EL (cell line): Measurements from ENCODE around the gene MRTFB.
A peak's percentile ranks its signal among the peaks of the same experiment; 100 is the strongest.
"Not testable (repeated sequence)": the region's sequence is repeated elsewhere in the genome, so short reads cannot be mapped to it uniquely, and the experiment has no call there.

Experiments
- DNase-seq: peaks from one replicate; pipeline ENCODE4 v3.0.0-alpha.2; 2016

MRTFB gene

DNA sequence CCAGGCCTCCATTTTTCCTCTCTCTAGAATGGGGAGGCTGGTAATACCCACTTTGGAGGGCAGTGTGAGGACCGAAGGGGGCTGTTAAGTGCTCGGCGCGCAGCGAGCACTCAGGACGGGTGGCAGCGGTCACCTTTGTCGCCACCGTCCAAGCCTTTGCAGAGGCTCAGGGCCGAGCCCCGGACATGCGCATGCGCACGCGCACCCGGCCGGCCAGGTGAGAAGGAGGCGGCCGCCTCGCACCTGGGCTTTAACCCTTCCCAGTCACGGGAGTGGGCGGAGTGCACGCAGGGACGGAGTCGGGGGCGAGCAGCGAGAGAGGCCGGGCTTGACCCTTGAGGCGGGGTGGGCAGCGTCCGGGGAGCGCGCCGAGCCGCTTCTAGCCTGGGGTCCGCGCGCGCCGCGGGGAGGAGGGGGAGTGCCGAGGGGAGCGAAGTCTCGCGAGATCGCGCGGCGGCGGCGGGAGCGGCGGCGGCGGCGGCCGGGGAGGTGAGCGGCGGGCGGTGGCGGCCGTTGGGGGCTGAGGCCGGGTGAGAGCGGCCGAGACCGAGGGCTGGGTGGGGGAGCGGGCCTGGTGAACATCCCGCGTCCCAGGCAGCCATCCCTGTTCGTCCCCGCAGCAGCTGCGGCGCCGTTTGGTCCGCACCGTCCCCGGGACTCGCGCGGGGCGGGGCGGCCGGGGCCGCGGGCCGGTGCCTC lies at the start of gene MRTFB:
TSS of gene MRTFB (plus strand) at position 443 of the 699 bp plus-strand sequence. CDS start 69,288 bp downstream, outside the sequence.
- DNase-seq, result peak; percentile 71

- not testable (repeated sequence) for DNase-seq
Measured at GRCh38 chr16:14023526-14023925, 47.6 kb upstream of the MRTFB start.

DNA sequence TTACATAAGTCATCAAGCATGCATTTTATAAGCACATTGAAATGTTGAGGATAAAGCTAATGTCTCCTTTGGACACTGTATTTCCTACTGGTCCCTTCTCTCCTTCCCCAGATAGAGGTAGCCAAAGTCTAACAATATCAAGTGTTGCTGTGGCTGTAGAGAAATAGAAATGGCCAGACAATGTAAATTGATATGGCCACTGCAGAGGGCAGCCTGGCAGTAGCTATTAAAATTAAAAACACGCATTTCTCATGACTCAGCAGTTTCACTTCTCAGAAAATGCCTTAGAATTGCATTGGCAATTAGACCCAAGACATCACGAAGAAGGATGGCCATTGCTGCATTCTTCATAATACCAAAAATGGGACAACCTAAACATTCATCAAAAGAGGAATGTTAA lies 46.8 kb upstream of the MRTFB start:
- DNase-seq, result no peak

DNA sequence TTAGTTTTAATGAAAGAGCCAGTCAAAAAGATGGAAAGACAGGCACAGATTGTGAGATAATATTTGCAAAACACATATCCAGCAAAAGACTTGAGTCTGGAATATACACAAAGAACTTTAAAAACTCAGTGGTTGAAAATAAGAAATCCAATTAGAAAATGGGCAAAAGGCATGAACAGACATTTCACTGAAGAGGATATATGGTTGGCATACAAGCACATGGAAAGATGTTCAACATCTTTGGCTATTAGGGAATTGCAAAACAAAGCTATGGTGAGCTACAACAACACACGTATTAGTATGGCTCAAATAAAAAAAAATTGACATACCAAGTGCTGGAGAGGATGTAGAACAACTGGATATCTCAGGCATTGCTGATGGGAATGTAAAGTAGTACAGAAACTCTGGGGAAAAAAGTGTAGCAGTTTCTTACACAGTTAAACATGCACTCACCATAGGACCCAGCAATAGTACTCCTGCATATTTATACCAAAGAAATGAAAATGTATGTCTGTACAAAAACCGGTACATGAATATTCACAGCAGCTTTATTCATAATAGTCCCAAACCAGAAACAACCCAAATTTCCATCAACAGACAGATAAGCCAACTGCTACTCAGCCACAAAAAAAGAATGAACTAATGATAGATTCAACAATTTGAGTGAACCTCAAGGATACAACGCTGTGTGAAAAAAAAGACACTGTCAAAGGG lies 44.4 kb upstream of the MRTFB start:
- DNase-seq, result no peak

DNA sequence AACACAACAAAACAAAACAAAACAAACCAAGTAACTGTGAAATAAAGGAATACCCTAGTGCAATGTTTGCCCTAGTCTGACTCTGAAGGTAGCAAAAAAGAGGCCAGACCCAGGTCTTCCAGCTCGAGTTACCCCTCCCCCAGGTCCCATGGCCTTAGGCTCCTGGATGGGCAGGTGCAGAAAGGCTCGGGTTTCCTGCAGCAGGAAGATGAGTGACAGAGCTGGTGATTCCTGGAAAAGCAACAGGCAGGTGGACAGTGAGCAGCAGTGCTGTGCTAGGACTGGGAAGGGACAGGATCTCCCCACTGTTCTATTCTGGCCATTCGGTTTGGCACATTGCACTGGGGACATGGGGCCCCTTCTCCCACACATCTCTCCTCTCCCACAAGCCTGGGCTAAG lies 42.9 kb upstream of the MRTFB start:
- no peak for DNase-seq

- DNase-seq, result no peak
Measured at GRCh38 chr16:14029658-14030057, 41.5 kb upstream of the MRTFB start.

DNA sequence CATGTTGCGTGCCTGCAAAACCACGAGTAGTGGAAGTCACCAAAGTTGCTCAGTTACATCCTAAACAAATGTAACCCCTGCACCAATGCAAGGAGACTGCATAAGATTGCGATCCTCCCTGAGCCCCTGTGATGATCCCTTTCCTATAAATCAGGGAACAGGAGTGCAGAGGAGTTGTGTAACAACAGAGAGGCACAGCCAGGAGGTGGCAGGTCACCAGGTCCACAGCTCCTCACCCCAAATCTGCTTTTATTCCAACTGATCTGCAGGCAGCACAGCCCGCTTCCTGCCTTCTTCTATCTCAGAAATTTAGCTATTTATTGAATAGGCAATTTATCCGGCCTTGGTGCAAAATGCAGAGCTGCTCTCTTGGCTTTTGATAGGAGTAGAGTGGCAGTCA lies 36.0 kb upstream of the MRTFB start:
- DNase-seq, result no peak

- DNase-seq, result no peak
Measured at GRCh38 chr16:14036889-14037288, 34.2 kb upstream of the MRTFB start.

GRCh38 chr16:14037960-14038359 lies 33.2 kb upstream of the MRTFB start:
- no peak for DNase-seq

DNA sequence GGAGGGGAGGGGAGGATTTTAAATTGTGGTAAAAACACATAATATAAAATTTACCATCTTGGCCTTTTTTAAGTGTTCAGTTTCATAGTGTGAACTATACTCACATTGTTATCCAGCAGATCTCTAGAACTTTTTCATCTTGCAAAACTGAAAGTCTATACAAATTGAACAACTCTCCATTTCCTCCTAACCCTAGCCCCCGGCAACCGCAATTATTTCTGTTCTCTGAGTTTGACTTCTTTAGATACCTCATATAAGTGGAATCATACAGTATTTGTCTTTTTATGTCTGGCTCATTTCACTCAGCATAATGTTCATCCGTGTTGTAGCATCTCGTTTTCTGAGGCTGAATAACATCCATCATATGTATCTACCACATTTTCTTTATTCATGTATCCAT lies 30.0 kb upstream of the MRTFB start:
- no peak for DNase-seq

- DNase-seq, result no peak
Measured at GRCh38 chr16:14042706-14043105, 28.4 kb upstream of the MRTFB start.

- no peak for DNase-seq
Measured at GRCh38 chr16:14043278-14043677, 27.8 kb upstream of the MRTFB start.

GRCh38 chr16:14043793-14044192 lies 27.3 kb upstream of the MRTFB start:
- no peak for DNase-seq

DNA sequence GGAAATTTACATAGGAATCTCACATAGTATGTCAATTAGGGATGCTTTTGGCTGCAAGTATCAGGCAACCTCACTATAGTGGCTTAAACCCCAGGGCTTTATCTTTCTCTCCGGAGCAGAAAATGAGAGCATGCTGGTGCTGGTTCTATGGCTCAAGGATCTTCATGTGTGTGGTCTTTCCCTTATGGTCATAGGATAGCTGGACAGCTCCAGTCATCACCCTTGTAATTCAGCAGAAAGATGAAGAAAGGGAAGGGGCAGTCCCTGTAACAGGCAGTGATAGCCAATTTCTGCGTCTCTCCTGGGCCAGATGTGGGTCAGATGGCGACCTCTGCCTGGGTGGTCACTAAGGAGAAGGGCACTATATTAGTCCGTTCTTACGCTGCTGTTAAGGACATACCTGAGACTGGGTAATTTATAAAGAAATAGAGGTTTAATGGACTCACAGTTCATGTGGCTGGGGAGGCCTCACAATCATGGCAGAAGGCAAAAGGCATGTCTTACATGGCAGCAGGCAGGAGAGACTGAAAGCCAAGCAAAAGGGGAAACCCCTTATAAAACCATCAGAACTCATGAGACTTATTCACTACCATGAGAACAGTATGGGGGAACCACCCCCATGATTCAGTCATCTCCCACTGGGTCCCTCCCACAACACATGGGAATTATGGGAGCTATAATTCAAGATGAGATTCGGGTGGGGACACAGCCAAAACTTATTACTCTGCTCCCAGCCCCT lies 23.8 kb upstream of the MRTFB start:
- not testable (repeated sequence) for DNase-seq

GRCh38 chr16:14050291-14051027 lies 20.7 kb upstream of the MRTFB start:
- peak; percentile 13 for DNase-seq

GRCh38 chr16:14051103-14051729 lies 19.9 kb upstream of the MRTFB start:
- no peak for DNase-seq

DNA sequence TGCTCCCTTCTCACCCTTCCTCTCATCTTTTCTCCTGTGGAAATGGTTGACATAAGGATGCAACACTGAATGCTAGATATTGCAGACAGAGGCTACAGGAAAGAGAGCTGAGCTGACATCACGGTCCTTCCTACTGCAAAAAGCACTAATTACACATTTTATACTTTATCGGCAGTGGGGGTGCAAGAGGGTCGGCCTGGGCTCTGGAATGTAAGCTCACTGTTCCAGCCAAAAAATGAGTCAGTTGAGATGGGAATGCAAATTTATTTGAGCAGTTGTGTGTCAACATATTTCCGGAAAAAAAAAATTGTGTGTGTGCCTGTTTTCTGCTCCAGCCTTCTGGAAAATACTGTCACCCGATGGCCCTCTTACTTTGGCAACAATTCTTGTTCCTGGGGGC lies 14.1 kb upstream of the MRTFB start:
- DNase-seq, result peak; percentile 68

- no peak for DNase-seq
Measured at GRCh38 chr16:14057878-14058382, 13.2 kb upstream of the MRTFB start.

- DNase-seq, result no peak
Measured at GRCh38 chr16:14061732-14062259, 9.3 kb upstream of the MRTFB start.

GRCh38 chr16:14062261-14062660 lies 8.9 kb upstream of the MRTFB start:
- no peak for DNase-seq

DNA sequence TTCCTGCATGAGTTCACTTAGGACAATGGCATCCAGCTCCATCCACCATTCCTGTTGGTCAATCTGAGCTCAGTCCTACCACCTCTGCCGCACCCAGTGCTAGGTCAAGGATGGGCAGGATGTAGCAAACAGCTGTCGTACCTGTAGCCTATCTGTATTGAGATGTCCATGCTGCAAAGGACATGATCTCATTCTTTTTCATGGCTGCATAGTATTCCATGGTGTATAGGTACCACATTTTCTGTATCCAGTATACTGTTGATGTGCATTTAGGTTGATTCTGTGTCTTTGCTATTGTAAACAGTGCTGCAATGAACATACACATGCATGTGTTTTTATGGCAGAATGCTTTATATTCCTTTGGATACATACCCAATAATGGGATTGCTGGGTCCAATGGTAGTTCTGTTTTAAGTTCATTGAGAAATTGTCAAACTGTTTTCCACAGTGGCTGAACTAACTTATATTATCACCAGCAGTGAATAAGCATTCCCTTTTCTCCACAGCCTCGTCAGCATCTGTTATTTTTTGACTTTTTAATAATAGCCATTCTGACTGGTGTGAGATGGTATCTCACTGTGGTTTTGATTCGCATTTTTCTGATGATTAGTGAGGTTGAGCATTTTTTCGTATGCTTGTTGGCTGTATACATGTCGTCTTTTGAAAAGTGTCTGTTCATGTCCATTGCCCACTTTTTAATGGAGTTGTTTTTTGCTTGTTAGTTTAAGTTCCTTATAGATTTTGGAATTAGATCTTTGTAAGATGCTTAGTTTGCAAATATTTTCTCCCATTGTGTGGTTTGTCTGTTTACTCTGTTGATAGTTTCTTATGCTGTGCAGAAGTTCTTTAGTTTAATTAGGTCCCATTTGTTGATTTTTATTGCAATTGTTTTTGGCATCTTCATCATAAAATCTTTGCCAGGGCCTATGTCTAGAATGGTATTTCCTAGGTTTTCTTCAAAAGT lies 7.2 kb upstream of the MRTFB start:
- peak; percentile 18 for DNase-seq
